ENCODE results near the gene DHCR24. TPM values are rescaled to one million over a fixed set of nuclear protein-coding genes. Genes with fewer than 3 reads are reported as not detected.

The DHCR24 gene
- total and polyA plus RNA-seq, 2 experiments from 2014 or later: 124 to 453 TPM

DNA sequence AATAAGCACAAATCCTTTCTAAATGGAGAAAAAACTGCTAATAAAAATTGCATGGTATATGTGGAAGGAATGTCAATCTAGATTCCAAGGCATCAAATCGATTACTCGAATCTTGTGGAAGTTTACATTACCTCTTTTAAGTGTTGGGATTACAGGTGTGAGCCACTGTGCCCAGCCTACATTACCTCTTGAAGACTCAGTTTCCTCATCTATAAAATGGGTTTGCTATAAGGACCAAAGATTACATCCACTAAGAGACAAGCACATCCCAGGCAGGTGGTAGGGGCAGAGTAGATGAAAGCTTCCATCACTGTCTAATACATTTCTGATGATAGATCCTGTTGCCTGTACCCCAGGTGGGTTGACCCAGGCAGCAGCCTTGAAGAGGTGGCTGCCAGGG is 16.1 kb downstream of the DHCR24 start:
- no peak overlapping the region for H3K4me3 Mint-ChIP-seq

More for the DNA sequence above, 16.1 kb downstream of the DHCR24 start:
- no peaks in the 10 kb centered on the region for H3K9me3 Mint-ChIP-seq
- peaks cover 97% of the 10 kb centered on the region for H3K36me3 ChIP-seq (ENCODE audit: insufficient read depth)
- no peak for DNase-seq (ENCODE audit: low spot score)
- H3K4me1 ChIP-seq (ENCODE audit: insufficient read depth): no peaks in the 10 kb centered on the region
- peaks cover 19% of the 10 kb centered on the region; the same call in 1 of the 2 replicates for H3F3A ChIP-seq (replicated peaks; ENCODE audit: low read depth)
- peaks cover 6% of the 10 kb centered on the region for H3K27me3 Mint-ChIP-seq (ENCODE audit: insufficient read depth, low read depth, poor library complexity)
- no peaks in the 10 kb centered on the region for H3K4me1 Mint-ChIP-seq
- no peak overlapping the region for H3K4me3 ChIP-seq
- H3K9me2 ChIP-seq (ENCODE audit: insufficient read depth): no peaks in the 10 kb centered on the region
- peaks cover 60% of the 10 kb centered on the region for H4K20me1 ChIP-seq (replicated peaks; ENCODE audit: insufficient read depth)
- TF ChIP-seq EZH2phosphoT487 (IDR thresholded peaks at IDR 0.05; ENCODE audit: unreplicated experiment) (no peak), CREB1 (CRISPR knock-in tag; IDR thresholded peaks at IDR 0.05; ENCODE audit: low read depth) (no peak), EZH2 (IDR thresholded peaks at IDR 0.05; ENCODE audit: low read depth, unreplicated experiment) (no peak), ZNF114 (CRISPR knock-in tag; IDR thresholded peaks at IDR 0.05) (no peak), NANOG (IDR thresholded peaks at IDR 0.05; ENCODE audit: borderline replicate concordance) (no peak), ZNF331 (CRISPR knock-in tag; IDR thresholded peaks at IDR 0.05; ENCODE audit: low read depth) (no peak), POLR2AphosphoS5 (IDR thresholded peaks at IDR 0.05; ENCODE audit: low read depth) (no peak), JUNB (IDR thresholded peaks at IDR 0.05; ENCODE audit: unreplicated experiment) (no peak), STAT1 (IDR thresholded peaks at IDR 0.05; ENCODE audit: unreplicated experiment) (no peak)
- TF ChIP-seq, protein P1, sequence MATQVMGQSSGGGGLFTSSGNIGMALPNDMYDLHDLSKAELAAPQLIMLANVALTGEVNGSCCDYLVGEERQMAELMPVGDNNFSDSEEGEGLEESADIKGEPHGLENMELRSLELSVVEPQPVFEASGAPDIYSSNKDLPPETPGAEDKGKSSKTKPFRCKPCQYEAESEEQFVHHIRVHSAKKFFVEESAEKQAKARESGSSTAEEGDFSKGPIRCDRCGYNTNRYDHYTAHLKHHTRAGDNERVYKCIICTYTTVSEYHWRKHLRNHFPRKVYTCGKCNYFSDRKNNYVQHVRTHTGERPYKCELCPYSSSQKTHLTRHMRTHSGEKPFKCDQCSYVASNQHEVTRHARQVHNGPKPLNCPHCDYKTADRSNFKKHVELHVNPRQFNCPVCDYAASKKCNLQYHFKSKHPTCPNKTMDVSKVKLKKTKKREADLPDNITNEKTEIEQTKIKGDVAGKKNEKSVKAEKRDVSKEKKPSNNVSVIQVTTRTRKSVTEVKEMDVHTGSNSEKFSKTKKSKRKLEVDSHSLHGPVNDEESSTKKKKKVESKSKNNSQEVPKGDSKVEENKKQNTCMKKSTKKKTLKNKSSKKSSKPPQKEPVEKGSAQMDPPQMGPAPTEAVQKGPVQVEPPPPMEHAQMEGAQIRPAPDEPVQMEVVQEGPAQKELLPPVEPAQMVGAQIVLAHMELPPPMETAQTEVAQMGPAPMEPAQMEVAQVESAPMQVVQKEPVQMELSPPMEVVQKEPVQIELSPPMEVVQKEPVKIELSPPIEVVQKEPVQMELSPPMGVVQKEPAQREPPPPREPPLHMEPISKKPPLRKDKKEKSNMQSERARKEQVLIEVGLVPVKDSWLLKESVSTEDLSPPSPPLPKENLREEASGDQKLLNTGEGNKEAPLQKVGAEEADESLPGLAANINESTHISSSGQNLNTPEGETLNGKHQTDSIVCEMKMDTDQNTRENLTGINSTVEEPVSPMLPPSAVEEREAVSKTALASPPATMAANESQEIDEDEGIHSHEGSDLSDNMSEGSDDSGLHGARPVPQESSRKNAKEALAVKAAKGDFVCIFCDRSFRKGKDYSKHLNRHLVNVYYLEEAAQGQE (IDR thresholded peaks at IDR 0.05; ENCODE audit: unreplicated experiment): no peak
- TF ChIP-seq, protein P2, sequence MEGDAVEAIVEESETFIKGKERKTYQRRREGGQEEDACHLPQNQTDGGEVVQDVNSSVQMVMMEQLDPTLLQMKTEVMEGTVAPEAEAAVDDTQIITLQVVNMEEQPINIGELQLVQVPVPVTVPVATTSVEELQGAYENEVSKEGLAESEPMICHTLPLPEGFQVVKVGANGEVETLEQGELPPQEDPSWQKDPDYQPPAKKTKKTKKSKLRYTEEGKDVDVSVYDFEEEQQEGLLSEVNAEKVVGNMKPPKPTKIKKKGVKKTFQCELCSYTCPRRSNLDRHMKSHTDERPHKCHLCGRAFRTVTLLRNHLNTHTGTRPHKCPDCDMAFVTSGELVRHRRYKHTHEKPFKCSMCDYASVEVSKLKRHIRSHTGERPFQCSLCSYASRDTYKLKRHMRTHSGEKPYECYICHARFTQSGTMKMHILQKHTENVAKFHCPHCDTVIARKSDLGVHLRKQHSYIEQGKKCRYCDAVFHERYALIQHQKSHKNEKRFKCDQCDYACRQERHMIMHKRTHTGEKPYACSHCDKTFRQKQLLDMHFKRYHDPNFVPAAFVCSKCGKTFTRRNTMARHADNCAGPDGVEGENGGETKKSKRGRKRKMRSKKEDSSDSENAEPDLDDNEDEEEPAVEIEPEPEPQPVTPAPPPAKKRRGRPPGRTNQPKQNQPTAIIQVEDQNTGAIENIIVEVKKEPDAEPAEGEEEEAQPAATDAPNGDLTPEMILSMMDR (conservative IDR thresholded peaks at IDR 0.05; ENCODE audit: low read depth in 2 of 2): no peak
- TF ChIP-seq, protein P3, sequence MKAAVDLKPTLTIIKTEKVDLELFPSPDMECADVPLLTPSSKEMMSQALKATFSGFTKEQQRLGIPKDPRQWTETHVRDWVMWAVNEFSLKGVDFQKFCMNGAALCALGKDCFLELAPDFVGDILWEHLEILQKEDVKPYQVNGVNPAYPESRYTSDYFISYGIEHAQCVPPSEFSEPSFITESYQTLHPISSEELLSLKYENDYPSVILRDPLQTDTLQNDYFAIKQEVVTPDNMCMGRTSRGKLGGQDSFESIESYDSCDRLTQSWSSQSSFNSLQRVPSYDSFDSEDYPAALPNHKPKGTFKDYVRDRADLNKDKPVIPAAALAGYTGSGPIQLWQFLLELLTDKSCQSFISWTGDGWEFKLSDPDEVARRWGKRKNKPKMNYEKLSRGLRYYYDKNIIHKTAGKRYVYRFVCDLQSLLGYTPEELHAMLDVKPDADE (IDR thresholded peaks at IDR 0.05): no peak
- TF ChIP-seq, protein P4, sequence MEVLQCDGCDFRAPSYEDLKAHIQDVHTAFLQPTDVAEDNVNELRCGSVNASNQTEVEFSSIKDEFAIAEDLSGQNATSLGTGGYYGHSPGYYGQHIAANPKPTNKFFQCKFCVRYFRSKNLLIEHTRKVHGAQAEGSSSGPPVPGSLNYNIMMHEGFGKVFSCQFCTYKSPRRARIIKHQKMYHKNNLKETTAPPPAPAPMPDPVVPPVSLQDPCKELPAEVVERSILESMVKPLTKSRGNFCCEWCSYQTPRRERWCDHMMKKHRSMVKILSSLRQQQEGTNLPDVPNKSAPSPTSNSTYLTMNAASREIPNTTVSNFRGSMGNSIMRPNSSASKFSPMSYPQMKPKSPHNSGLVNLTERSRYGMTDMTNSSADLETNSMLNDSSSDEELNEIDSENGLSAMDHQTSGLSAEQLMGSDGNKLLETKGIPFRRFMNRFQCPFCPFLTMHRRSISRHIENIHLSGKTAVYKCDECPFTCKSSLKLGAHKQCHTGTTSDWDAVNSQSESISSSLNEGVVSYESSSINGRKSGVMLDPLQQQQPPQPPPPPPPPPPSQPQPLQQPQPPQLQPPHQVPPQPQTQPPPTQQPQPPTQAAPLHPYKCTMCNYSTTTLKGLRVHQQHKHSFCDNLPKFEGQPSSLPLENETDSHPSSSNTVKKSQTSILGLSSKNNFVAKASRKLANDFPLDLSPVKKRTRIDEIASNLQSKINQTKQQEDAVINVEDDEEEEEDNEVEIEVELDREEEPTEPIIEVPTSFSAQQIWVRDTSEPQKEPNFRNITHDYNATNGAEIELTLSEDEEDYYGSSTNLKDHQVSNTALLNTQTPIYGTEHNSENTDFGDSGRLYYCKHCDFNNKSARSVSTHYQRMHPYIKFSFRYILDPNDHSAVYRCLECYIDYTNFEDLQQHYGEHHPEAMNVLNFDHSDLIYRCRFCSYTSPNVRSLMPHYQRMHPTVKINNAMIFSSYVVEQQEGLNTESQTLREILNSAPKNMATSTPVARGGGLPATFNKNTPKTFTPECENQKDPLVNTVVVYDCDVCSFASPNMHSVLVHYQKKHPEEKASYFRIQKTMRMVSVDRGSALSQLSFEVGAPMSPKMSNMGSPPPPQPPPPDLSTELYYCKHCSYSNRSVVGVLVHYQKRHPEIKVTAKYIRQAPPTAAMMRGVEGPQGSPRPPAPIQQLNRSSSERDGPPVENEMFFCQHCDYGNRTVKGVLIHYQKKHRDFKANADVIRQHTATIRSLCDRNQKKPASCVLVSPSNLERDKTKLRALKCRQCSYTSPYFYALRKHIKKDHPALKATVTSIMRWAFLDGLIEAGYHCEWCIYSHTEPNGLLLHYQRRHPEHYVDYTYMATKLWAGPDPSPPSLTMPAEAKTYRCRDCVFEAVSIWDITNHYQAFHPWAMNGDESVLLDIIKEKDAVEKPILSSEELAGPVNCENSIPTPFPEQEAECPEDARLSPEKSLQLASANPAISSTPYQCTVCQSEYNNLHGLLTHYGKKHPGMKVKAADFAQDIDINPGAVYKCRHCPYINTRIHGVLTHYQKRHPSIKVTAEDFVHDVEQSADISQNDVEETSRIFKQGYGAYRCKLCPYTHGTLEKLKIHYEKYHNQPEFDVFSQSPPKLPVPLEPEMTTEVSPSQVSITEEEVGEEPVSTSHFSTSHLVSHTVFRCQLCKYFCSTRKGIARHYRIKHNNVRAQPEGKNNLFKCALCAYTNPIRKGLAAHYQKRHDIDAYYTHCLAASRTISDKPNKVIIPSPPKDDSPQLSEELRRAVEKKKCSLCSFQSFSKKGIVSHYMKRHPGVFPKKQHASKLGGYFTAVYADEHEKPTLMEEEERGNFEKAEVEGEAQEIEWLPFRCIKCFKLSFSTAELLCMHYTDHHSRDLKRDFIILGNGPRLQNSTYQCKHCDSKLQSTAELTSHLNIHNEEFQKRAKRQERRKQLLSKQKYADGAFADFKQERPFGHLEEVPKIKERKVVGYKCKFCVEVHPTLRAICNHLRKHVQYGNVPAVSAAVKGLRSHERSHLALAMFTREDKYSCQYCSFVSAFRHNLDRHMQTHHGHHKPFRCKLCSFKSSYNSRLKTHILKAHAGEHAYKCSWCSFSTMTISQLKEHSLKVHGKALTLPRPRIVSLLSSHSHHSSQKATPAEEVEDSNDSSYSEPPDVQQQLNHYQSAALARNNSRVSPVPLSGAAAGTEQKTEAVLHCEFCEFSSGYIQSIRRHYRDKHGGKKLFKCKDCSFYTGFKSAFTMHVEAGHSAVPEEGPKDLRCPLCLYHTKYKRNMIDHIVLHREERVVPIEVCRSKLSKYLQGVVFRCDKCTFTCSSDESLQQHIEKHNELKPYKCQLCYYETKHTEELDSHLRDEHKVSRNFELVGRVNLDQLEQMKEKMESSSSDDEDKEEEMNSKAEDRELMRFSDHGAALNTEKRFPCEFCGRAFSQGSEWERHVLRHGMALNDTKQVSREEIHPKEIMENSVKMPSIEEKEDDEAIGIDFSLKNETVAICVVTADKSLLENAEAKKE (CRISPR knock-in tag; IDR thresholded peaks at IDR 0.05): no peak
- H2AFZ ChIP-seq: no peak overlapping the region
- no peak overlapping the region for H3K27ac Mint-ChIP-seq
- H3K27ac ChIP-seq (ENCODE audit: low read depth): no peak overlapping the region
- ATAC-seq: no peak
- peaks cover 84% of the 10 kb centered on the region for H3K36me3 Mint-ChIP-seq (ENCODE audit: low read depth)
- H3K4me2 ChIP-seq: no peak overlapping the region
- H3K27me3 ChIP-seq (ENCODE audit: insufficient read depth): no peaks in the 10 kb centered on the region
- peaks cover 50% of the 10 kb centered on the region for H3K79me2 ChIP-seq (replicated peaks; ENCODE audit: insufficient read depth)
